Liver (tissue), 9 donors: ENCODE data around the gene BPHL. TPM values are rescaled to one million over a fixed set of nuclear protein-coding genes. Genes with fewer than 3 reads are reported as not detected.

Source experiments
- DNase-seq: peaks from one replicate; pipeline ENCODE4 v3.0.0-alpha.2; 2017; ENCODE audit warnings: low spot score
- H3K27ac ChIP-seq, 2 donors: one replicate each; pipeline ENCODE4 v1.7.0; 2013; ENCODE audit warnings: inconsistent platforms in 2 of 2, low read length in 2 of 2, control low read depth in 1 of 2, low read depth in 1 of 2, mild to moderate bottlenecking in 1 of 2
- H3K27me3 ChIP-seq, 4 donors: one replicate each; pipeline versions ENCODE4 v1.6.1 to v1.7.0; 2013; ENCODE audit warnings: low read length in 3 of 4, inconsistent platforms in 1 of 4, mild to moderate bottlenecking in 1 of 4, moderate library complexity in 1 of 4; ENCODE audit not compliant: control insufficient read depth in 4 of 4, insufficient read depth in 4 of 4
- H3K36me3 ChIP-seq, 4 donors: one replicate each; pipeline versions ENCODE4 v1.6.1 to v1.7.0; 2013; ENCODE audit warnings: low read length in 3 of 4, mild to moderate bottlenecking in 3 of 4, low read depth in 1 of 4, moderate library complexity in 1 of 4; ENCODE audit not compliant: control insufficient read depth in 4 of 4, insufficient read depth in 3 of 4
- H3K4me1 ChIP-seq, 4 donors: one replicate each; pipeline versions ENCODE4 v1.6.1 to v1.7.0; 2013; ENCODE audit warnings: low read length in 3 of 4, mild to moderate bottlenecking in 3 of 4, moderate library complexity in 1 of 4; ENCODE audit not compliant: control insufficient read depth in 4 of 4, insufficient read depth in 4 of 4
- H3K4me3 ChIP-seq, 3 donors: one replicate each; pipeline versions ENCODE4 v1.6.1 to v1.7.0; 2013; ENCODE audit warnings: low read length in 3 of 3, control low read depth in 1 of 3, low read depth in 1 of 3, mild to moderate bottlenecking in 1 of 3
- H3K9ac ChIP-seq, 2 donors: one replicate each; pipeline ENCODE4 v1.7.0; 2013; ENCODE audit warnings: low read length in 2 of 2, mild to moderate bottlenecking in 2 of 2, moderate library complexity in 2 of 2, control low read depth in 1 of 2, low read depth in 1 of 2
- H3K9me3 ChIP-seq, 4 donors: one replicate each; pipeline versions ENCODE4 v1.6.1 to v1.7.0; 2013; ENCODE audit warnings: low read length in 3 of 4; ENCODE audit not compliant: control insufficient read depth in 4 of 4
- ATF3 ChIP-seq: IDR thresholded peaks from 2 replicates; pipeline ENCODE4 v1.6.1; 2016; ENCODE audit warnings: antibody characterized with exemption
- CTCF ChIP-seq: fragments of 150-350 bp; IDR thresholded peaks from 2 replicates; pipeline ENCODE4 v1.5.1; 2017; ENCODE audit warnings: improper control_type of control experiment, low read depth, low read length; ENCODE audit not compliant: missing input control
- EGR1 ChIP-seq, 2 donors: IDR thresholded peaks; 2 replicates each; pipeline ENCODE4 v1.6.1; 2016 to 2018; ENCODE audit warnings: antibody characterized with exemption in 2 of 2, low read depth in 2 of 2
- FOXA1 ChIP-seq: IDR thresholded peaks from 2 replicates; pipeline ENCODE4 v1.6.1; 2016; ENCODE audit warnings: antibody characterized with exemption
- FOXA2 ChIP-seq: IDR thresholded peaks from 2 replicates; pipeline ENCODE4 v1.6.1; 2016; ENCODE audit warnings: antibody characterized with exemption
- GABPA ChIP-seq, 2 donors: IDR thresholded peaks in 1 of 2; conservative IDR thresholded peaks in 1 of 2; 2 replicates each; pipeline ENCODE4 v1.6.1; 2016; ENCODE audit warnings: antibody characterized with exemption in 2 of 2, mild to moderate bottlenecking in 1 of 2, moderate library complexity in 1 of 2
- HNF4A ChIP-seq, 2 donors: conservative IDR thresholded peaks; 2 replicates each; pipeline ENCODE4 v1.6.1; 2016; ENCODE audit warnings: antibody characterized with exemption in 2 of 2, mild to moderate bottlenecking in 2 of 2
- HNF4G ChIP-seq: IDR thresholded peaks from 2 replicates; pipeline ENCODE4 v1.6.1; 2016; ENCODE audit warnings: antibody characterized with exemption
- JUND ChIP-seq, 2 donors: IDR thresholded peaks; 2 replicates each; pipeline ENCODE4 v1.6.1; 2016; ENCODE audit warnings: antibody characterized with exemption in 2 of 2
- MAX ChIP-seq: IDR thresholded peaks from 2 replicates; pipeline ENCODE4 v1.6.1; 2016; ENCODE audit warnings: antibody characterized with exemption
- NR2F2 ChIP-seq: IDR thresholded peaks from 2 replicates; pipeline ENCODE4 v1.6.1; 2016; ENCODE audit warnings: antibody characterized with exemption
- RAD21 ChIP-seq, 2 donors: IDR thresholded peaks; 2 replicates each; pipeline ENCODE4 v1.6.1; 2016; ENCODE audit warnings: antibody characterized with exemption in 2 of 2, mild to moderate bottlenecking in 2 of 2
- REST ChIP-seq: IDR thresholded peaks from 2 replicates; pipeline ENCODE4 v1.6.1; 2016; ENCODE audit warnings: antibody characterized with exemption, mild to moderate bottlenecking
- RXRA ChIP-seq, 2 donors: IDR thresholded peaks; 2 replicates each; pipeline ENCODE4 v1.6.1; 2017 to 2018; ENCODE audit warnings: antibody characterized with exemption in 2 of 2, mild to moderate bottlenecking in 1 of 2
- SP1 ChIP-seq: IDR thresholded peaks from 2 replicates; pipeline ENCODE4 v1.6.1; 2018; ENCODE audit warnings: antibody characterized with exemption, mild to moderate bottlenecking
- TAF1 ChIP-seq: conservative IDR thresholded peaks from 2 replicates; pipeline ENCODE4 v1.6.1; 2016; ENCODE audit warnings: antibody characterized with exemption, mild to moderate bottlenecking
- YY1 ChIP-seq: IDR thresholded peaks from 2 replicates; pipeline ENCODE4 v1.6.1; 2016; ENCODE audit warnings: antibody characterized with exemption, mild to moderate bottlenecking
- ZBTB33 ChIP-seq: IDR thresholded peaks from 2 replicates; pipeline ENCODE4 v1.6.1; 2016; ENCODE audit warnings: antibody characterized with exemption
- WGBS: extraction: QIAGEN DNeasy Blood & Tissue Kit; methylation state at CpG from one replicate; pipeline ENCODE4 v1.1.7; 2013; 5-methylcytosine and 5-hydroxymethylcytosine counted together
- polyA plus RNA-seq, 2 donors: library from polyadenylated mRNA; stranded (reverse) in 1 of 2; unstranded in 1 of 2; fragments of 200-250 nt in 1 of 2; fragments of >200 nt in 1 of 2; fragmentation: Nextera tagmentation in 1 of 2; extraction: Ambion mirVana in 1 of 2; gene quantifications; one replicate each; pipeline versions ENCODE4 v1.2.1 to v1.2.3, GENCODE V29; 2013 to 2015
- total RNA-seq, 2 donors: library from RNA; depleted of rRNA; stranded (reverse); fragments of >200 nt; gene quantifications; one replicate each; pipeline ENCODE4 v1.2.3, GENCODE V29; 2014
- donor health status: healthy.
- donor health status: healthy.
- donor health status: healthy.
- donor health status: healthy.
- donor health status: healthy.

BPHL gene
- total and polyA plus RNA-seq, 4 donors = 16.0 to 90.8 (median 31.5) TPM

- H3K4me1 ChIP-seq = no peaks in the 10 kb centered on the region
- no peak overlapping the region for H3K9ac ChIP-seq
- H3K27ac ChIP-seq = no peak overlapping the region
- no peak for DNase-seq
- H3K4me3 ChIP-seq = no peak overlapping the region
- no peaks in the 10 kb centered on the region for H3K9me3 ChIP-seq
- 86% methylated on average over 5 of the region's 5 CpGs for WGBS
- TF ChIP-seq NR2F2 = no peak
- TF ChIP-seq ATF3 = no peak
- no peak for TF ChIP-seq FOXA1
- TF ChIP-seq RAD21 (IDR thresholded peaks at IDR 0.05) = no peak
- no peak for TF ChIP-seq MAX
- no peaks in the 10 kb centered on the region for H3K36me3 ChIP-seq
- H3K27me3 ChIP-seq = no peaks in the 10 kb centered on the region
These were observed 80.9 kb downstream of the BPHL start for GRCh38 chr6:3199382-3199781.

GRCh38 chr6:3200682-3201081 is 82.2 kb downstream of the BPHL start:
- Histone ChIP-seq H3K9me3 (no peaks in the 10 kb centered on the region), H3K27me3 (no peaks in the 10 kb centered on the region), H3K9ac (no peak overlapping the region), H3K4me1 (no peaks in the 10 kb centered on the region), H3K4me3 (no peak overlapping the region), H3K36me3 (no peaks in the 10 kb centered on the region), H3K27ac (no peak overlapping the region)
- DNase-seq = no peak
- TF ChIP-seq HNF4G (no peak), EGR1 (IDR thresholded peaks at IDR 0.05; ENCODE audit: low read depth in 2 of 2) (no peak), ZBTB33 (no peak), RXRA (IDR thresholded peaks at IDR 0.05) (no peak), YY1 (no peak), JUND (IDR thresholded peaks at IDR 0.05) (no peak)

DNA sequence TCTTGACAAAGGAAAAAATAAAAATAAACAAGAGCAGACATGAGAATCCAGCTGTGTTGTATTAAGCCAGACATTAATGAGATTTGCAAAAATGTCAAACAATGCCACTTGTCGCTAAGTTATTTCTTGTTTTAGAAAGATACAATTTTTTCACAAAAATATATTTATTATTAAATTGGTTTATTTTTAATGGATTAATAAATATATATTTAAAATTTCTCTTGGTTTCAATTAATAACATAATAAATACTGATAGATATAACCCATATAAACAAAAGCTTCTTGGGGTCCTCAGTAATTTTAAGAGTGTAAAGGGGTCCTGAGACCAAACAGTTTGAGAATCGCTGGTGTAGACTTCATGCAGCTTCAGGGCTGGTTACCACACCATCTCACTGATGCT is 82.9 kb downstream of the BPHL start:
- H3K9me3 ChIP-seq = no peaks in the 10 kb centered on the region
- no peak overlapping the region for H3K9ac ChIP-seq
- DNase-seq = no peak
- H3K27ac ChIP-seq = no peak overlapping the region
- whole genome bisulfite sequencing = 94% methylated on average over 2 of the region's 2 CpGs
- H3K36me3 ChIP-seq = no peaks in the 10 kb centered on the region
- no peak overlapping the region for H3K4me3 ChIP-seq
- H3K4me1 ChIP-seq = no peaks in the 10 kb centered on the region
- H3K27me3 ChIP-seq = no peaks in the 10 kb centered on the region
- no peak for TF ChIP-seq TAF1
- TF ChIP-seq CTCF = no peak
- TF ChIP-seq YY1 = no peak
- TF ChIP-seq GABPA (IDR thresholded peaks at IDR 0.05 in 1 of 2, conservative IDR thresholded peaks at IDR 0.05 in 1 of 2) = no peak
- no peak for TF ChIP-seq RAD21 (IDR thresholded peaks at IDR 0.05)
- no peak for TF ChIP-seq SP1
- no peak for TF ChIP-seq FOXA1
- no peak for TF ChIP-seq NR2F2
- TF ChIP-seq ZBTB33 = no peak
- TF ChIP-seq MAX = no peak
- no peak for TF ChIP-seq RXRA (IDR thresholded peaks at IDR 0.05)
- no peak for TF ChIP-seq FOXA2
- no peak for TF ChIP-seq ATF3
- TF ChIP-seq HNF4A (conservative IDR thresholded peaks at IDR 0.05) = no peak
- TF ChIP-seq HNF4G = no peak
- TF ChIP-seq JUND (IDR thresholded peaks at IDR 0.05) = no peak
- no peak for TF ChIP-seq REST
- TF ChIP-seq EGR1 (IDR thresholded peaks at IDR 0.05; ENCODE audit: low read depth in 2 of 2) = no peak
